Lower leg skin (tissue), 4 donors: ENCODE measurements around the gene SMIM1. TPM values are rescaled to one million over a fixed set of nuclear protein-coding genes. Genes with fewer than 3 reads are reported as not detected.
"Not testable (repeated sequence)": the region's sequence is repeated elsewhere in the genome, so short reads cannot be mapped to it uniquely, and the experiment has no call there.

ENCODE experiments used
- DNase-seq, 2 donors: peaks; one replicate each; pipeline ENCODE4 v3.0.0-alpha.2; 2019; ENCODE audit warnings: low spot score in 2 of 2
- H3K4me3 ChIP-seq: fragments of 200-600 bp; sonication (generic); 2 replicates; pipeline ENCODE4 v1.5.1; 2017; ENCODE audit warnings: mild to moderate bottlenecking, low read depth; ENCODE audit not compliant: poor library complexity, severe bottlenecking
- POLR2A ChIP-seq, 2 donors: fragments of 450-650 bp; IDR thresholded peaks; one replicate each; pipeline ENCODE4 v1.6.1; 2016 to 2017; ENCODE audit warnings: antibody characterized with exemption in 2 of 2, mild to moderate bottlenecking in 1 of 2, moderate library complexity in 1 of 2
- WGBS, 2 donors: methylation state at CpG; one replicate each; pipeline ENCODE4 v1.1.5; 2018; 5-methylcytosine and 5-hydroxymethylcytosine counted together
- intact Hi-C: fragments of 100-400 bp; cut with DNase I; formaldehyde crosslinking; loops from one replicate; pipeline ENCODE4 v1.15.0; 2023; ENCODE audit warnings: low total_unique reads
- total RNA-seq, 4 donors: library from RNA; depleted of rRNA; stranded (reverse); fragments of >200 nt; gene quantifications; one replicate each; pipeline ENCODE4 v1.1.0, GENCODE V29; 2016
- TF ChIP-seq, protein P1 (sequence below), 3 donors: fragments of 450-650 bp; IDR thresholded peaks; one replicate each; pipeline ENCODE4 v1.5.1; 2016; ENCODE audit warnings: antibody characterized with exemption in 3 of 3, mild to moderate bottlenecking in 3 of 3, moderate library complexity in 2 of 3

The SMIM1 gene
- total RNA-seq, 4 donors from 2014 or later: 1.6 to 8.7 (median 3.6) TPM

DNA sequence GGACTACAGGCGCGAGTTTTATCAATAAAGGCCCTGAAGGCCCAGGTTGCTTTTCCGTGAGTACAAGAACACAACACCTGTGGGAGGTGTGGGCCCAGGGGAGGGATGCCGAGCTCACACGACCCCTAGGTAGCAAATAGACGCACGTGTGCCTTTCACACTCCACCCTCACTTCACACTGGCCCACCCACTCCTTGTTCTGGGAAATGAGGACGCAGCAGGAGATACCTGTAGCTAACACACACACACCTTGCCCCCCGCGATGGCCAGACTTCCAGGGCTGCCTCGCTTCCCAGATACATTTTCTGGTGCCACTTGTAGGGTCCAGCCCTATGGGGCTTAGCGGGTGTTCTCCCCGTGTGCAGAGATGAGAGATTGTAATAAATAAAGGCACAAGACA, 24.6 kb upstream of the SMIM1 start:
- DNase-seq: no peak
- TF ChIP-seq POLR2A (IDR thresholded peaks at IDR 0.05): no peak
- TF ChIP-seq, protein P1, sequence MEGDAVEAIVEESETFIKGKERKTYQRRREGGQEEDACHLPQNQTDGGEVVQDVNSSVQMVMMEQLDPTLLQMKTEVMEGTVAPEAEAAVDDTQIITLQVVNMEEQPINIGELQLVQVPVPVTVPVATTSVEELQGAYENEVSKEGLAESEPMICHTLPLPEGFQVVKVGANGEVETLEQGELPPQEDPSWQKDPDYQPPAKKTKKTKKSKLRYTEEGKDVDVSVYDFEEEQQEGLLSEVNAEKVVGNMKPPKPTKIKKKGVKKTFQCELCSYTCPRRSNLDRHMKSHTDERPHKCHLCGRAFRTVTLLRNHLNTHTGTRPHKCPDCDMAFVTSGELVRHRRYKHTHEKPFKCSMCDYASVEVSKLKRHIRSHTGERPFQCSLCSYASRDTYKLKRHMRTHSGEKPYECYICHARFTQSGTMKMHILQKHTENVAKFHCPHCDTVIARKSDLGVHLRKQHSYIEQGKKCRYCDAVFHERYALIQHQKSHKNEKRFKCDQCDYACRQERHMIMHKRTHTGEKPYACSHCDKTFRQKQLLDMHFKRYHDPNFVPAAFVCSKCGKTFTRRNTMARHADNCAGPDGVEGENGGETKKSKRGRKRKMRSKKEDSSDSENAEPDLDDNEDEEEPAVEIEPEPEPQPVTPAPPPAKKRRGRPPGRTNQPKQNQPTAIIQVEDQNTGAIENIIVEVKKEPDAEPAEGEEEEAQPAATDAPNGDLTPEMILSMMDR (IDR thresholded peaks at IDR 0.05): no peak
- WGBS, 2 donors: 70 to 72% methylated on average over 13 of the region's 13 CpGs
- intact Hi-C loops: no loop called here
- H3K4me3 ChIP-seq: no peak overlapping the region

DNA sequence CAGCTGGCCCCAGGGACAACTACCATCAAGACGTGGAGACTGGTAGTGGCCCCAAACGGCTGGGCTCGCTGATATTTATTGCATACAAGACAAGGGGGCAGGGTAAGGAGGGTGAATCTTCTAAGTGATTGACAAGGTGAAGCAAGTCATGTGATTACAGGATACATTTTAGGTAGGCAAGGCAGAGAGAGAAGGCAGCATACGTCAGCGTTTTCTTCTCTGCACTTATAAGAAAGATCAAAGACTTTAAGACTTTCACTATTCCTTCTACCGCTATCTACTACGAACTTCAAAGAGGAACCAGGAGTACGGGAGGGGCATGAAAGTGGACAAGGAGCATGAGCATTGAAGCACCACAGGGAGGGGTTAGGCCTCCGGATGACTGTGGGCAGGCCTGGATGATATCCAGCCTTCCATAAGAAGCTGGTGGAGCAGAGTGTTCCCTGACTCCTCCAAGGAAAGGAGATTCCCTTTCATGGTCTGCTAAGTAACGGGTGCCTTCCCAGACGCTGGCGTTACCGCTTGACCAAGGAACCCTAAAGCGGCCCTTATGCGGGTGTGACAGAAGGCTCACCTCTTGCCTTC, 24.1 kb upstream of the SMIM1 start:
- H3K4me3 ChIP-seq, intact Hi-C loops, DNase-seq: not testable (repeated sequence)
- 66 to 68% methylated on average over 15 of the region's 15 CpGs for WGBS, 2 donors

DNA sequence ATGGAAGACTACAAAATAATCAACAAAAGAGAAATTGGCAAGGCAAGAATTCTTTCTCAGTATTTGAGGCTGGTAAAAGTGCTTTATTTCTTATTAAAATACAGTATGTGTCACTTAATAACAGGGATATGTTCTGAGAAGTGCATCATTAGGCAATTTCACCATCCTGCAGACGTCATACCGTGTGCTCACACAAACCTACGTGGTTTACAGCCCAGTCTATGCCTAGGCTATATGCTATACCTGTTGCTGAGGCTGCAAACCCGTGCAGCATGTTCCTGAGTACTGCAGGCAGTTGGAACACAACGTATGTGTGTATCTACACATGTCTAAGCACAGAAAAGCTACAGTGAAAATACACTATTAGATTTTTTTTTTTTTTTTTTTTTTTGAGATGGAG, 23.0 kb upstream of the SMIM1 start:
- intact Hi-C loops: no loop called here
- TF ChIP-seq, protein P1 (IDR thresholded peaks at IDR 0.05): no peak
- TF ChIP-seq POLR2A (IDR thresholded peaks at IDR 0.05): no peak
- 68% methylated on average over 5 of the region's 5 CpGs for WGBS, 2 donors
- no peak for DNase-seq
- no peak overlapping the region for H3K4me3 ChIP-seq

DNA sequence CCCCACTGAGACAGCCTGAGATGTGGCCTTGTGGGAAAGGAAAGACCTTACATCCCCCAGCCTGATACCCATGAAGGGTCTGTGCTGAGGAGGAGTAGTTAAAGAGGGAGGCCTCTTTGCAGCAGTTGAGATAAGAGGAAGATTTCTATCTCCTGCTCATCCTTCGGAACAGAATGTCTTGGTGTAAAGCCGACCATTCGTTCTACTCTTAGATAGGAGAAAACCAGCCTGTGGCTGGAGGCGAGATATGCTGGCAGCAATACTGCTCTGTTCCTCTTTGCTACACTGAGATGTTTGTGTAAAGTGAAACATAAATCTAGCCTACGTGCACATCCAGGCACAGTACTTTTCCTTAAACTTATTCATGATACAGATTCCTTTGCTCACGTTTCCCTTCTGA, 21.8 kb upstream of the SMIM1 start:
- DNase-seq: no peak
- intact Hi-C loops: loop anchor here (5.0 kb wide), 1 partner anchor 537 kb away; no protein-coding TSS in a partner anchor
- no peak overlapping the region for H3K4me3 ChIP-seq
- 56 to 62% methylated on average over 6 of the region's 6 CpGs for WGBS, 2 donors
- no peak for TF ChIP-seq POLR2A (IDR thresholded peaks at IDR 0.05)
- TF ChIP-seq, protein P1 (IDR thresholded peaks at IDR 0.05): no peak

DNA sequence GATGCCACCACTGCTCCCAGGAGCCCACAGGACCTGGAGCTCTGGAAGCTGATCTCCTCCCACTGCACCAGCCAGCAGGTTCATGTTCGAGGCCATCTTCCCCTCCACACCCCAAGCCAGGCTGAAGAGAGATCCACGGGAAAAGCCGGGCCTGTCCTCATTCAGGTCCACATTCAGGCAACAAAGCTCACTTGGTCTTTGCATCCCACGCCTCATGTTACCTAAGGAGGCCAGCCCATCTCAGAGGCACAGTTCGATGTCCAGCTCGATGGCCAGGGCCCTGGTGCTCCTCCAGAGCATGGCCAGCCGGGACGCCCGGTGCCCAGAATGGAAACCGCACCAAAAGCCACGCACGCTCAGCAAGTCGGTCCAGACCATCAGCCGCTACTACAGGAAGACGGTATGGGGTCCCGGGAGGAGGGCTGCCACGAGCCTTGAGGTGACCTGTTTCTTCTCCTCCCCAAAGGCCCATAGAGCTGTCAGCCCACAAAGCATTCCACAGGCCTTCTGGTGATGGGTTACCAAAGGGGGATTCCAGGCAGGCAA, 20.1 kb upstream of the SMIM1 start, which contains the start of gene CCDC27:
Gene CCDC27 (plus strand): TSS at position 51 of the 546 bp plus-strand sequence. CDS start 32 bp downstream, at position 83.
- no peak for DNase-seq
- H3K4me3 ChIP-seq: no peak within 1 kb of the TSS
- no peak for TF ChIP-seq POLR2A (IDR thresholded peaks at IDR 0.05)
- TF ChIP-seq, protein P1 (IDR thresholded peaks at IDR 0.05): no peak
- 86 to 89% methylated on average over 17 of the region's 17 CpGs for WGBS, 2 donors
- intact Hi-C loops: loop anchor here (5.0 kb wide), 1 partner anchor 535 kb away; no protein-coding TSS in a partner anchor

DNA sequence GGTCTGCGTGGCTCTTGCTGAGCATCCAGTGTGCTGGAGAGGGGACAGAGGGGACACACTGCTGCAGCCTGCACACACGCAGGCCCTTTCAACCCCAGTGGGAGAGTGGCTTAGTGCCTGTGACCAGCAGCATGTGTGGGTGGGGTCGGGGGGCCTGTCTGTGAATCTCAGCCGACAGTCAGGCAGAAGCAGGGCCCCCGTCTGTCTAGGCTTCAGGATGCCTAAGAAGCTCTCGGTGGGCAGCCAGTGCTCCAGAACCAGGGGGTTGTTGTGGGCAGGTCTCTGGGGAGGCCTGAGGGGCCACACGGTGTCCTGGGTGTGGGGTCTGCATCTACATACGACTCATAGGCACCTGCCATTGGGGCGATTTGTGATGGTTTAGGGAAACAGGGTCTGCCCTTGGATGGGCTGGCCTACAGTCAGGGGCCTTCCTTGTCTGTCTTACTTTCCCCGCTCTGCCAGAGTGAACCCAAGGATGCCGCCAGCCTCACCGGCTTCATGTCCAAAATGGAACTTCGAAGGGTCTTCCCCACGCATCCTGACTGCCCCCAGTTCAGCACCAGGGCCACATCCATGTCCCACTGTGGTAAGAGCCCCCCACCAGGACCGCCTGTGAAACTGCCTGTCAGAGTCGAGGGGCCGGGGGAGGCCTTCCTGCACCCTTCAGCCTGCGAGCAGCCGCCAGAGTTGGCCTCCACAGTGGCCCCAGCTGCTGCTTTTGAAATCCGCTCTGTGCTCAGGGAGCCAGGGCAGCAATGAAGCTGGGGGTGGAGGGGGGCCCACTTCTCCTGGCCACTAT, 18.7 kb upstream of the SMIM1 start:
- no peak overlapping the region for H3K4me3 ChIP-seq
- 81 to 89% methylated on average over 15 to 19 of the region's 20 CpGs for WGBS, 2 donors
- no peak for DNase-seq
- TF ChIP-seq, protein P1 (IDR thresholded peaks at IDR 0.05): no peak
- TF ChIP-seq POLR2A (IDR thresholded peaks at IDR 0.05): no peak
- intact Hi-C loops: loop anchor here (5.0 kb wide), 1 partner anchor 533 kb away; no protein-coding TSS in a partner anchor
